GM23248 (cell line): ENCODE results near the gene CHST4.

Experiments
- EZH2 ChIP-seq: fragments of 200-600 bp; sonication (generic); IDR thresholded peaks from 2 replicates; pipeline ENCODE4 v1.6.1; 2018; ENCODE audit warnings: antibody characterized with exemption, mild to moderate bottlenecking; ENCODE audit not compliant: insufficient read depth, poor library complexity, severe bottlenecking
- EZH2phosphoT487 ChIP-seq: fragments of 200-600 bp; sonication (generic); IDR thresholded peaks from 2 replicates; pipeline ENCODE4 v1.6.1; 2018; ENCODE audit warnings: antibody characterized with exemption, moderate library complexity, mild to moderate bottlenecking, low read depth; ENCODE audit not compliant: insufficient read depth

DNA sequence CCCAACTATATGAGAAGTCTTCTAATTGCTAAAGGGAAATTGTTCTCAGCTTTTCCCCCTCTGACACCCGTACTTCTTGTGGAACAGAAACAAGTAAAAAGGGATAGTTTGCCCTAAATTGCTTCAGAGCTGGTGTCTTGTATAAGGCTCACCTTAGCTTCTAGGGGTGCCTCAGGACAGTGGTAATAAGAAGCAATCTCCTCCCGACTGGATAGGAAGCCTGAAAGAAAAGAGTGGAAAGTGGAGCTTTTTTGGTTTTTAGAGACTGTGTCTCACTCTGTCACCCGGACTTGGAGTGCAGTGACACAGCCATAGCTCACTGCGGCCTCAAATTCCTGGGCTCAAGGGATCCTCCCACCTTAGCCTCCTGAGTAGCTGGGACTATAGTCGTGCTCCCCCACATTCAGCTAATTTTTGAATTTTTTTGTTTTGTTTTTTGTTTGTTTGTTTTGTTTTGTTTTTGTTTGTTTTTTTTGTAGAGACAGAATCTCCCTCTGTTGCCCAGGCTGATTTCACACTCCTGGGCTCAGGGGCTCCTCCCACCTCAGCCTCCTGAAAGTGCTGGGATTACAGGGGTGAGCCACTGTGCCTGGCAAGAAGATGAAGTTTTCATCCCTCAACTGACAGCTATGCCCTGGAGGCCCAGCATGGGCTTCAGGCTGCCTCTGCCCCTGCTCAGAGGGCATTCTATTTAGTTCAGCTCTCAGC is 47.3 kb downstream of the CHST4 start:
- no peak for TF ChIP-seq EZH2
- no peak for TF ChIP-seq EZH2phosphoT487
